Astrocyte (in vitro differentiated cells and primary cell): Measurements from ENCODE around the gene ALMS1.

Source experiments
- EZH2 ChIP-seq: IDR thresholded peaks from 2 replicates; pipeline ENCODE4 v1.6.1; 2012; ENCODE audit warnings: mild to moderate bottlenecking, low read length, inconsistent platforms; ENCODE audit not compliant: insufficient read depth
- TF ChIP-seq, protein P1 (sequence below): IDR thresholded peaks from 2 replicates; pipeline ENCODE4 v1.5.1; 2011; ENCODE audit warnings: low read depth, mild to moderate bottlenecking, inconsistent platforms, low read length, moderate library complexity; ENCODE audit not compliant: insufficient read depth

DNA sequence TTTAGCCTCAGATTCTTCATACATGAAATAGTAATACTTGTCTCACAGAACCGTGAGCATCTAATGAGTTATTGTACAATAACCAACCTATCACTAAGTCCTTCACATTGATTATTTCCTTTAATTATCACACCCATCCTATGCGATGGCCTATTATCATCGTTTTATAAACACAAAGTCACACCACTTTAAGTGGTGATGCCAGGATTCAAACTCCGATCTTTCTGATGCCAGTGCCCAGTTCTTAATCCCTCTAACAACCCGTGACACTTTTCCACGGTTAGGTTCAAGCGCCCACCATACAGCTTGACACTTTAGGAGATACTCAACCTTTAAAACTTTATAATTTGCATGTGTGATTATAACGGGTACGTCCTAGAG is 523 bp upstream of the ALMS1 start:
- TF ChIP-seq, protein P1, sequence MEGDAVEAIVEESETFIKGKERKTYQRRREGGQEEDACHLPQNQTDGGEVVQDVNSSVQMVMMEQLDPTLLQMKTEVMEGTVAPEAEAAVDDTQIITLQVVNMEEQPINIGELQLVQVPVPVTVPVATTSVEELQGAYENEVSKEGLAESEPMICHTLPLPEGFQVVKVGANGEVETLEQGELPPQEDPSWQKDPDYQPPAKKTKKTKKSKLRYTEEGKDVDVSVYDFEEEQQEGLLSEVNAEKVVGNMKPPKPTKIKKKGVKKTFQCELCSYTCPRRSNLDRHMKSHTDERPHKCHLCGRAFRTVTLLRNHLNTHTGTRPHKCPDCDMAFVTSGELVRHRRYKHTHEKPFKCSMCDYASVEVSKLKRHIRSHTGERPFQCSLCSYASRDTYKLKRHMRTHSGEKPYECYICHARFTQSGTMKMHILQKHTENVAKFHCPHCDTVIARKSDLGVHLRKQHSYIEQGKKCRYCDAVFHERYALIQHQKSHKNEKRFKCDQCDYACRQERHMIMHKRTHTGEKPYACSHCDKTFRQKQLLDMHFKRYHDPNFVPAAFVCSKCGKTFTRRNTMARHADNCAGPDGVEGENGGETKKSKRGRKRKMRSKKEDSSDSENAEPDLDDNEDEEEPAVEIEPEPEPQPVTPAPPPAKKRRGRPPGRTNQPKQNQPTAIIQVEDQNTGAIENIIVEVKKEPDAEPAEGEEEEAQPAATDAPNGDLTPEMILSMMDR = no peak
- TF ChIP-seq EZH2 = no peak
